Measurements from ENCODE around the gene GSTA4. TPM values are rescaled to one million over a fixed set of nuclear protein-coding genes. Genes with fewer than 3 reads are reported as not detected.

GSTA4 gene
- total RNA-seq, 1 donor from 2014 or later: 72.4 TPM

GRCh38 chr6:52983159-52983848 is 11.8 kb downstream of the GSTA4 start:
- TF ChIP-seq CTCF (IDR thresholded peaks at IDR 0.05): no peak
- Histone ChIP-seq H3K9me3 (no peaks in the 10 kb centered on the region), H3K4me3 (no peak overlapping the region), H3K27me3 (no peaks in the 10 kb centered on the region), H3K27ac (no peak overlapping the region), H3K36me3 (peaks cover 33% of the 10 kb centered on the region), H3K4me1 (no peaks in the 10 kb centered on the region)
- DNase-seq: no peak
- intact Hi-C loops (cut with DNase I): no loop called here
- ATAC-seq: no peak

- intact Hi-C loops (cut with DNase I): no loop called here
- Histone ChIP-seq H3K4me3 (no peak overlapping the region), H3K27ac (no peak overlapping the region), H3K36me3 (peaks cover 33% of the 10 kb centered on the region), H3K9me3 (no peaks in the 10 kb centered on the region), H3K27me3 (no peaks in the 10 kb centered on the region), H3K4me1 (no peaks in the 10 kb centered on the region)
- no peak for ATAC-seq
- DNase-seq: no peak
- TF ChIP-seq CTCF (IDR thresholded peaks at IDR 0.05): no peak
These were observed 12.4 kb downstream of the GSTA4 start for GRCh38 chr6:52982680-52983079.

GRCh38 chr6:52981222-52981900 is 13.7 kb downstream of the GSTA4 start:
- Histone ChIP-seq H3K4me3 (no peak overlapping the region), H3K27me3 (no peaks in the 10 kb centered on the region), H3K36me3 (peaks cover 33% of the 10 kb centered on the region), H3K9me3 (no peaks in the 10 kb centered on the region), H3K27ac (no peak overlapping the region), H3K4me1 (no peaks in the 10 kb centered on the region)
- no peak for TF ChIP-seq CTCF (IDR thresholded peaks at IDR 0.05)
- no peak for DNase-seq
- no peak for ATAC-seq
- intact Hi-C loops (cut with DNase I): no loop called here

GRCh38 chr6:52976591-52977035 is 18.5 kb downstream of the GSTA4 start:
- peak; percentile 83 for ATAC-seq
- no peak overlapping the region for H3K27ac ChIP-seq

GRCh38 chr6:52976149-52976548 is 18.9 kb downstream of the GSTA4 start:
- Histone ChIP-seq H3K4me1 (no peaks in the 10 kb centered on the region), H3K4me3 (no peak overlapping the region), H3K9me3 (no peaks in the 10 kb centered on the region), H3K27me3 (no peaks in the 10 kb centered on the region), H3K27ac (no peak overlapping the region), H3K36me3 (no peaks in the 10 kb centered on the region)
- ATAC-seq (no peak), DNase-seq (no peak)
- intact Hi-C loops (cut with DNase I): no loop called here
- TF ChIP-seq CTCF (IDR thresholded peaks at IDR 0.05): no peak

More at GRCh38 chr6:52976591-52977035, 18.5 kb downstream of the GSTA4 start:
- H3K9me3 ChIP-seq: no peaks in the 10 kb centered on the region
- no peak for DNase-seq
- H3K36me3 ChIP-seq: no peaks in the 10 kb centered on the region
- H3K27me3 ChIP-seq: no peaks in the 10 kb centered on the region
- no peak overlapping the region for H3K4me3 ChIP-seq
- H3K4me1 ChIP-seq: no peaks in the 10 kb centered on the region
- no peak for TF ChIP-seq CTCF (IDR thresholded peaks at IDR 0.05)
- intact Hi-C loops (cut with DNase I): no loop called here
